Gastrocnemius medialis (tissue), 4 donors: ENCODE results near the gene HCN2.

Experiments
- POLR2A ChIP-seq, 2 donors: fragments of 450-650 bp; IDR thresholded peaks; one replicate each; pipeline ENCODE4 v1.6.1; 2017; ENCODE audit warnings: antibody characterized with exemption in 2 of 2, mild to moderate bottlenecking in 2 of 2, moderate library complexity in 2 of 2
- TF ChIP-seq, protein P1 (sequence below), 5 experiments: fragments of 450-650 bp in 3 of 5; fragments of 200-600 bp in 2 of 5; sonication (generic) in 2 of 5; IDR thresholded peaks in 4 of 5; conservative IDR thresholded peaks in 1 of 5; 1 replicate in 4 of 5; 2 replicates in 1 of 5; pipeline ENCODE4 v1.5.1; 2016 to 2019; ENCODE audit warnings: antibody characterized with exemption in 5 of 5, mild to moderate bottlenecking in 3 of 5, moderate library complexity in 3 of 5

GRCh38 chr19:662207-662961, 72.7 kb downstream of the HCN2 start:
- TF ChIP-seq, protein P1, sequence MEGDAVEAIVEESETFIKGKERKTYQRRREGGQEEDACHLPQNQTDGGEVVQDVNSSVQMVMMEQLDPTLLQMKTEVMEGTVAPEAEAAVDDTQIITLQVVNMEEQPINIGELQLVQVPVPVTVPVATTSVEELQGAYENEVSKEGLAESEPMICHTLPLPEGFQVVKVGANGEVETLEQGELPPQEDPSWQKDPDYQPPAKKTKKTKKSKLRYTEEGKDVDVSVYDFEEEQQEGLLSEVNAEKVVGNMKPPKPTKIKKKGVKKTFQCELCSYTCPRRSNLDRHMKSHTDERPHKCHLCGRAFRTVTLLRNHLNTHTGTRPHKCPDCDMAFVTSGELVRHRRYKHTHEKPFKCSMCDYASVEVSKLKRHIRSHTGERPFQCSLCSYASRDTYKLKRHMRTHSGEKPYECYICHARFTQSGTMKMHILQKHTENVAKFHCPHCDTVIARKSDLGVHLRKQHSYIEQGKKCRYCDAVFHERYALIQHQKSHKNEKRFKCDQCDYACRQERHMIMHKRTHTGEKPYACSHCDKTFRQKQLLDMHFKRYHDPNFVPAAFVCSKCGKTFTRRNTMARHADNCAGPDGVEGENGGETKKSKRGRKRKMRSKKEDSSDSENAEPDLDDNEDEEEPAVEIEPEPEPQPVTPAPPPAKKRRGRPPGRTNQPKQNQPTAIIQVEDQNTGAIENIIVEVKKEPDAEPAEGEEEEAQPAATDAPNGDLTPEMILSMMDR (IDR thresholded peaks at IDR 0.05 in 4 of 5, conservative IDR thresholded peaks at IDR 0.05 in 1 of 5) = no peak
- TF ChIP-seq POLR2A (IDR thresholded peaks at IDR 0.05) = peak in 1 of 2 donors; percentile 15
